ENCODE measurements around the gene KPNA1.

The KPNA1 gene

DNA sequence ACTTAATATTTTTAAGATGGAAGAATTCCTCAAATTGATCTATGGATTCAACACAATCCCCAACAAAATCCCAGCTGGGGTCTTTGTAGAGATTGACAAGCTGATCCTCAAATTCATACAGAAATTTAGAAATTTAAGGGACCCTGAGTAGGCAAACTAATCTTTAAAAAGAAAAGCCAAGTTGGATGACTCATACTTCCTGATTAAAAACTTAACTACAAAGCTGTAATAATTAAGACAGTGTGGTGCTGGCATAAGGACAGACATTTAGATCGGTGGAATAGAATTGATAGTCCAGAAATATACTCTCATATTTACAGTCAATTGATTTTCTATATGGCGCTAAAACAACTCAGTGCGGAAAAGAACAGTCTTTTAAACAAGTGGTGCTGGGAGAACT, 119.2 kb downstream of the KPNA1 start:
- WGBS, result 100% methylated on average over 2 of the region's 3 CpGs
- Histone ChIP-seq H3K36me3 (ENCODE audit: insufficient read depth, low read length) (peaks cover 13% of the 10 kb centered on the region), H3K9ac (ENCODE audit: low read depth, low read length) (no peak overlapping the region), H3K27me3 (ENCODE audit: insufficient read depth, low read length) (no peaks in the 10 kb centered on the region), H3K4me3 (ENCODE audit: low read length) (no peak overlapping the region), H3K9me3 (ENCODE audit: insufficient read depth, low read depth, low read length) (no peaks in the 10 kb centered on the region), H3K27ac (ENCODE audit: low read depth, low read length) (no peak overlapping the region), H3K4me1 (ENCODE audit: insufficient read depth, low read length) (no peaks in the 10 kb centered on the region)

DNA sequence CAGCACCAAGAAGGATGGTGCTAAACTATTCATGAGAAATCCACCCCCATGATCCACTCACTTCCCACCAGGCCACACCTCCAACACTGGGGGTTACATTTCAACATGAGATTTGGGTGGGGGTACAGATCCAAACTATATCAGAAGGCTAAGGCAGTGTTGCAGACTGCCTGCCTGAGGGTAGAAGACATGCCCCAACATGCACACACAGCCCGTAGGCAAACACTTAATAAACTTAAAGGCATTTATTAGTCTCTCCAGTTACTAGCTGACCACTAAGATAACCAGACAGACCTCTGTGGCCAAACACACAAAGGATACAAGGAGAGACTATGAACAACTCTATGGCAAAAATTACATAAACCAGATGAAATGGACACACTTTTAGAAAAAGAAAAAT, 120.6 kb downstream of the KPNA1 start:
- Histone ChIP-seq H3K9ac (ENCODE audit: low read depth, low read length) (0 out of 2 replicates have a peak overlapping the region, but pooled peaks have one; percentile 8), H3K9me3 (ENCODE audit: insufficient read depth, low read depth, low read length) (no peaks in the 10 kb centered on the region), H3K4me1 (ENCODE audit: insufficient read depth, low read length) (no peaks in the 10 kb centered on the region), H3K4me3 (ENCODE audit: low read length) (no peak overlapping the region), H3K27me3 (ENCODE audit: insufficient read depth, low read length) (no peaks in the 10 kb centered on the region), H3K27ac (ENCODE audit: low read depth, low read length) (no peak overlapping the region), H3K36me3 (ENCODE audit: insufficient read depth, low read length) (peaks cover 13% of the 10 kb centered on the region)
- WGBS, result 96% methylated on average over 1 of the region's 1 CpG

DNA sequence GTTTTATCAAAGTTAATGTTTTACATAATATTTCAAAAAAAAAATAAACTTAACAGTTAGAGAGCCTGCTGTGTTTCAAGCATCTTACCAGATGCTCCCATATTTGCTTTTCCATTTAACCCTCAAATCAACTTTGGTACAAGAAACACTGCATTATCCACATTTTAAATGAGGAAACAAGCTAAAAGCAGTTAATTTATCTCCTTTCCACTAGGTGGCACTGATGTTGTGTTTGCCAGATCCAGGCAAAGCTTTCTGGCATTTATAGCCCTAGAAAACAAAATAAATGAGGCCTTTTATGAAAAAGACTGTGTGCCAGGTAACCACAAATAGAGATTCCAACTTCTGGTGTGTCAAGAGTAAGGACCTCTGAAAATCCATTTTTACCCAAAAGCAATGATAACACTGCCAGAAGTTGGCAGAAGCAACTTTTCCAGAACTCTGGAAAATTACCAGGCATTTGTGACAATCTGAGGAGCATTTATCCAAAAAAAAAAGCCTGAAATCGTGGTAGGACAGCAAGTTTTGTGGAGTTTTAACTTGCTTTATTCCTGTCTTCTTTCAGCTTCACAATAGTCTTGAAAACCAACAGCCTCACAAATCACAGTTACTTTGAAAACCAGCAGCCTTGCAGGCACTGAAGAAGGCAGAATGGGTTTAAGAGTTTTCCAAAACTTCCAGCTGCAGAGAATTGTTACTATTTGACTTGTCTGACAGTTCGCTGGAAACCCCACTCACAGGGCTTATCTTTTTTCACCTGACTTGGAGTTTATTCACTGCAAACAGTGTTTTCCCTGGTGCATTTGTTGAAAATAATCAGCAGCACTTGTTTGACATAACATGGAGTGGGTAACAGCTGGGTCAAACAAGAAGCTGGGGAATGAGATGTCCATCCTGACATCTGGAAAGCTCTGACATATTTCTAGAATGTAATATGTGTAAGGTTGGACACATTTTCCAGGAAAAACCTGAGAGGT, 121.6 kb downstream of the KPNA1 start:
- no peaks in the 10 kb centered on the region for H3K4me1 ChIP-seq (ENCODE audit: insufficient read depth, low read length)
- no peak overlapping the region for H3K9ac ChIP-seq (ENCODE audit: low read depth, low read length)
- H3K9me3 ChIP-seq (ENCODE audit: insufficient read depth, low read depth, low read length), result no peaks in the 10 kb centered on the region
- WGBS, result 85% methylated on average over 2 of the region's 2 CpGs
- no peak overlapping the region for H3K4me3 ChIP-seq (ENCODE audit: low read length)
- H3K27me3 ChIP-seq (ENCODE audit: insufficient read depth, low read length), result no peaks in the 10 kb centered on the region
- H3K36me3 ChIP-seq (ENCODE audit: insufficient read depth, low read length), result peaks cover 13% of the 10 kb centered on the region
- peak overlapping the region; percentile 8; the same call in 1 of the 2 replicates for H3K27ac ChIP-seq (ENCODE audit: low read depth, low read length)

DNA sequence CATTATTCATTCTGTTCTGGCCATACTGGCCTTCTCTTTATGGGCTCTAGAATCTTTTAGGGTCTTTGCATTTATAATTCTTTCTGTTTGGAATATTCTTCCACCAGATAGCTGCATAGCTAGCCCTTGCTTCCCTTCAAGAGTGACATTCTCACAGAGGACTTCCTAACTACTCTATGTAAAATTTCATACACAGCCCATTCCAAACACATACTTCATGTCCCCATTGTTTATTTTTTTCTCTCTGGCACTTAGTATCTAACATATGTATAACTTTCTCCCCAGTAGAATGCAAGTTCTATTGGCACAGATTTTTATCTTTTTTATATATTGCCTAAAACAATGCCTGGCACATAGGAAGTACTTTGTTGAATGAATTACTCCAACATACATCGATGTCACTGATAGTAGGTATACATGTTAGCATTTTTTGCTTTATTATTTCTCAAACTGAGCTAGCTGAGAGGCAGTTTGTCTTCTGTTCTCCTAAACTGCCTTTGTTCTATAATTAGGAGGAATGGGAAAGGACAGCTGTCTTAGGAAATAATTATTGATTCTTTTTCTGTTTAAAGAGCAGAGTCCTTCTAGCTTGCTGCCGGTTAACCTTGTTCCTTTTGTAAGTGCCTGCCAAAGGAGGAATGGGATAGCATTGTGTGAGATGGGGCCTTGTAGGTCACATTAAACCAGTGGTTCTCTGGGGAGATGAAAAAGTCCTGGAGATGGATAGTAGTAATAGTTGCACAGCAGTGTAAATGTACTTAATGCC, 122.9 kb downstream of the KPNA1 start:
- Histone ChIP-seq H3K27ac (ENCODE audit: low read depth, low read length) (no peak overlapping the region), H3K4me3 (ENCODE audit: low read length) (no peak overlapping the region), H3K36me3 (ENCODE audit: insufficient read depth, low read length) (peaks cover 22% of the 10 kb centered on the region), H3K27me3 (ENCODE audit: insufficient read depth, low read length) (no peaks in the 10 kb centered on the region), H3K9me3 (ENCODE audit: insufficient read depth, low read depth, low read length) (no peaks in the 10 kb centered on the region), H3K9ac (ENCODE audit: low read depth, low read length) (no peak overlapping the region), H3K4me1 (ENCODE audit: insufficient read depth, low read length) (no peaks in the 10 kb centered on the region)
- 93% methylated on average over 1 of the region's 2 CpGs for WGBS

DNA sequence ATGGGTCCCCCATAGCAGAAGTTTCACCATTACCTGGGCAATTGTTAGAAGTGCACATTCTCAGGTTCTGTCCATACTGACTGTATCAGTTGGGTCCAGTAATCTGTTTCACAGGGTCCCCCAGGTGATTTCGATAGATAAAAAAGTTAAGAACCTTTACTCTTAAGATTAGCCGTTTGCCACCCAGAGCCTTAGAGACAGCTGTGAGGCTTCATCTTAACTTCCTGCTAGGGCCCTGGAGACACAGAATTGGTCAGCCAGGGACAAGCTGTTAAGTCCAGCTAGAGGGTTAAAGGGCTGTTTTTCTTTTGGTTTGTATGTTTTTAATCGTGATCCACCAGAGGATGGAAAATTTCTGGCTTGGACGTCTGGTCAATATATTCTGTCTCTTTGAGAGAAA, 124.1 kb downstream of the KPNA1 start:
- no peak overlapping the region for H3K9ac ChIP-seq (ENCODE audit: low read depth, low read length)
- H3K4me3 ChIP-seq (ENCODE audit: low read length), result no peak overlapping the region
- H3K27ac ChIP-seq (ENCODE audit: low read depth, low read length), result no peak overlapping the region
- H3K9me3 ChIP-seq (ENCODE audit: insufficient read depth, low read depth, low read length), result no peaks in the 10 kb centered on the region
- H3K36me3 ChIP-seq (ENCODE audit: insufficient read depth, low read length), result peaks cover 30% of the 10 kb centered on the region
- 92% methylated on average over 4 of the region's 4 CpGs for WGBS
- H3K4me1 ChIP-seq (ENCODE audit: insufficient read depth, low read length), result peaks cover 2% of the 10 kb centered on the region; the same call in 1 of the 2 replicates
- H3K27me3 ChIP-seq (ENCODE audit: insufficient read depth, low read length), result no peaks in the 10 kb centered on the region

DNA sequence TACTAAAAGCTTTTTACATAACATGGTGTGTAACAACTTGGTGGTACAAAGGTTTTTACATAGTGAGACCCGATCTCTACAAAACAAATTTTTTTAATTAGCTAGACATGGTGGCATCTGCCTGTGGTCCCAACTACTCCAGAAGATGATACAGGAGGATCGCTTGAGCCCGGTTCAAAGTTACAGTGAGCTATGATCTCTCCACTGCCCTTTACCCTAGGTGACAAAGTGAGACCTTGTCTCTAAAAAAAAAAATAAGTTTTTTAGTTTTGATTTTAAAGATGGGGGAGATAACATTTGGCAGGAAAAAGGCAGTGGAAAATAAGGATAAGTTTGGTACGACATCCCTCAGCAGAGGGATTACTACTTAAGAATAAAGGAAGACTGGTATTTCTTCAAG, 124.8 kb downstream of the KPNA1 start:
- Histone ChIP-seq H3K4me1 (ENCODE audit: insufficient read depth, low read length) (peaks cover 5% of the 10 kb centered on the region; the same call in 1 of the 2 replicates), H3K27ac (ENCODE audit: low read depth, low read length) (no peak overlapping the region), H3K4me3 (ENCODE audit: low read length) (no peak overlapping the region), H3K9ac (ENCODE audit: low read depth, low read length) (no peak overlapping the region), H3K9me3 (ENCODE audit: insufficient read depth, low read depth, low read length) (no peaks in the 10 kb centered on the region), H3K27me3 (ENCODE audit: insufficient read depth, low read length) (no peaks in the 10 kb centered on the region), H3K36me3 (ENCODE audit: insufficient read depth, low read length) (peaks cover 34% of the 10 kb centered on the region)
- 98% methylated on average over 4 of the region's 4 CpGs for WGBS

DNA sequence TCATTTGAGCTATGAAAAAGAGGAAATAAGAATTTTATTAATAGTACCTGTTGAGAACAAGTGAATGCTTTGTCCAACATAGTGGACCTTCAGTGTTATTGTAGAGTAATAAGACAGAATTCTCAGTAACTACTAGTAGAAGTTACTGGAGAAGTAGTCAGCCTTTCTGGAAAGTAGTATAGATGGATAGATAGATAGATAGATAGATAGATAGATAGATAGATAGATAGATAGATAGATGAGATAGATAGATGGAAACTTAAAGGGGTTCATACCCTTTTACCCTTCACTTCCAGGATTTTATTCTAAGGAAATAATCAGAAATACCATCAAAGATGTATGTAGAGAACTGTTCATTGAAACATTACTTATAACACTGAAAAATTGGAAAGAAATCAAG, 125.5 kb downstream of the KPNA1 start:
- H3K27me3 ChIP-seq (ENCODE audit: insufficient read depth, low read length), result no peaks in the 10 kb centered on the region
- no peak overlapping the region for H3K27ac ChIP-seq (ENCODE audit: low read depth, low read length)
- H3K4me1 ChIP-seq (ENCODE audit: insufficient read depth, low read length), result peaks cover 5% of the 10 kb centered on the region; the same call in 1 of the 2 replicates
- H3K9ac ChIP-seq (ENCODE audit: low read depth, low read length), result no peak overlapping the region
- H3K9me3 ChIP-seq (ENCODE audit: insufficient read depth, low read depth, low read length), result no peaks in the 10 kb centered on the region
- H3K36me3 ChIP-seq (ENCODE audit: insufficient read depth, low read length), result peaks cover 30% of the 10 kb centered on the region
- H3K4me3 ChIP-seq (ENCODE audit: low read length), result no peak overlapping the region

DNA sequence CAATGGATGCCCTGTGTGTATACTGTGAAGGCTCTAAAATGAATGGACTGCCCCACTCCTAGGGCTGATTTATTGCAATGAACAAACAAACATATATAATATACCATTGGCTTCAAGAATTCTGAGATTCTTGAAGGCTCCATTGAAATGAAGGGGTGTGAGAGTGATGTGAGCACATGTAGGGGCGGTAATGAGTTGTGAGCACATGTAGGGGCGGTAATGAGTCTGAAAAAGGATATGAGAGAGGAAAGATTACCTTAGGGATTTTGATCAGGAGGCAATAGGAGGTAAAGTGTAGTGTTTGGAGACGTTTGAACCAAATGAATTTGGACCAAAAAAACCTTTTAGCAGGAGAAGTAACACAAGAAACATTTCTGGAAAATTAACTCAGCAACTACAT, 127.0 kb downstream of the KPNA1 start:
- Histone ChIP-seq H3K27ac (ENCODE audit: low read depth, low read length) (no peak overlapping the region), H3K4me1 (ENCODE audit: insufficient read depth, low read length) (peaks cover 12% of the 10 kb centered on the region), H3K36me3 (ENCODE audit: insufficient read depth, low read length) (peaks cover 21% of the 10 kb centered on the region; the same call in 1 of the 2 replicates), H3K27me3 (ENCODE audit: insufficient read depth, low read length) (no peaks in the 10 kb centered on the region), H3K9ac (ENCODE audit: low read depth, low read length) (no peak overlapping the region), H3K9me3 (ENCODE audit: insufficient read depth, low read depth, low read length) (no peaks in the 10 kb centered on the region), H3K4me3 (ENCODE audit: low read length) (no peak overlapping the region)
- 86% methylated on average over 3 of the region's 3 CpGs for WGBS

DNA sequence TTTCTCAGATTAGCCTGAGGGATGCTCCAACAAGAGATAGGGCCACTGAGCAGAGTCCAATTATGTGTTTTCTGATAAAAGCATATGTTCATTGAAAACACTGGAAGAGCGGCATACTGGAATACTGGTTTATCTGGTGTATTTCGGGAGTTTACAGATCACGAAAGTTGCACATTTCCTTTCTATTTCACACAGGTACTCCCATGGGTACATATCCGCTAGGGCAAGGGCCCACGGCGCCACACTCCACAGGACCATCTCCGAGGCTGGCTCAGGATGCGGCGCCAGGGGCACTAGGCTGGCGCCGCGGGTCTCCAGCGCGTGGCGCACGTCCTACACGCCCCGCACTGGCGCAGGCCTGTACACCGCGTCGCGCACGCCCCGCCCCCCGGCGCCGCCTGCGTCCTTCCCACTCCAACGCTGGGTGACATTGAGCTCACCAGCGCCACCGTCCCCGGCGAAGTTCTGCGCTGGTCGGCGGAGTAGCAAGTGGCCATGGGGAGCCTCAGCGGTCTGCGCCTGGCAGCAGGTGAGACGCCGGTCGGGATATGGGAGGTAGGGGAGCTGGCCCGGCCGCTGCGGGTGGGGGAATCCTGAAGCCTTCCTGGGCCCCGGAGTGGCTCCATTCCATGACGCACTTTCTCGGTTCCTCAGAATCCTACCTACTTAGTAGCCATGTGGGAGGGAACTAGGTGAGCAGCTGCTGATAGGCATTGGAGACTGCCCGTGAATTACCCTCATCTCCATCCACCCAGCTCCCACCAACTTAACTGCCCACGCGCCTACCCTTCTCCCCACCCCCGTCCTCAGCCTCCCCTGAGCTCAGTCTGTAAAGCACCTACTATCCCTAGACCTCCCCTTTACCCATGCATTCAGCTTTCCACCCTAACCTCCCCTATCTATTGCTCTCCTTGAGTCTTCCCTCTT, 130.7 kb downstream of the KPNA1 start, which contains the start of gene FAM162A:
TSS of gene FAM162A (plus strand) at position 412 of the 927 bp plus-strand sequence. CDS start at position 496, 84 bp downstream.
- H3K9ac ChIP-seq (ENCODE audit: low read depth, low read length), result peak within 1 kb of the TSS; percentile 90
- no peaks in the 10 kb centered on the region for H3K9me3 ChIP-seq (ENCODE audit: insufficient read depth, low read depth, low read length)
- H3K27ac ChIP-seq (ENCODE audit: low read depth, low read length), result peak within 1 kb of the TSS; percentile 83
- H3K36me3 ChIP-seq (ENCODE audit: insufficient read depth, low read length), result peaks cover 39% of the 10 kb centered on the region
- H3K4me1 ChIP-seq (ENCODE audit: insufficient read depth, low read length), result peaks cover 15% of the 10 kb centered on the region
- peak within 1 kb of the TSS; percentile 72 for H3K4me3 ChIP-seq (ENCODE audit: low read length)
- WGBS, result 3% methylated on average over 49 of the region's 52 CpGs
- H3K27me3 ChIP-seq (ENCODE audit: insufficient read depth, low read length), result no peaks in the 10 kb centered on the region

DNA sequence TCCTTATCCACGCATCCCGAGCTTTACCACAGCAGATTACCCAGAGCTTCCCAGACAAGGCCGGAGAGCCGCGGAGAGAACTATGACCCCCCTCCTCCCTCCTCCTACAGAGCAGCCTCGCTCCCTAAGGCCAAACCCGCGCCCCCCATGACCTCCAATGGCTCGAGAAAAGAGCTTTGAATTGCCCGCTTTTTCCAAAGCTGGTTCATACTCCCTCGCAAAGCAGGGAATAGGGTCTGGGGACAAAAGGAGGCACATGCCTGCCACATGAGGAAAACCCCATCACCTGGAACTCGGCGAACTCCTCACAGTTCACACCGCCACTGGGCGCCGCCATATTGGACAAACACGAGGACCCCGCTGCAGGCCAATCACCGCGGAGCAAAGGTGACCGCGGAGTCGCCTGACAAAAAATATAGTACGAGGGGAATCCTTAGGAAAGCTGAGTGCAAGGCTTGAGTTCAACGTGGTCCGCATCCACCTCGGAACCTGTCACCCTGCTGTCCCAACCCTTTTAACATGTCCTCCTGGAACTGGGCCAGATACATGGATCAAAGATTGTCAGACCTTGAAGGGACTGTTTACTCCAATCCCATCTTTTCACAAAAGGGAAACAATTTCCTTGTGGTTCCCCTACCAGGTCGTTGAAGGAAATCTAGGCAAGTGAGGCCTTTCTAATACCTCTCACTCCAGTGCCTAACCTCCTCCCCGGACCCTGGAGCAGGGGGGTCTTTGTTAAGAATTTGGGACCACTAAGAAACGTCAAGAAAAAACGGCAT, 131.7 kb downstream of the KPNA1 start, which contains the start of gene MIX23:
TSS of gene MIX23 (minus strand) at position 344 of the 779 bp plus-strand sequence. CDS start at position 337, 7 bp downstream.
- peak within 1 kb of the TSS; percentile 72 for H3K4me3 ChIP-seq (ENCODE audit: low read length)
- no peaks in the 10 kb centered on the region for H3K27me3 ChIP-seq (ENCODE audit: insufficient read depth, low read length)
- H3K4me1 ChIP-seq (ENCODE audit: insufficient read depth, low read length), result peaks cover 15% of the 10 kb centered on the region
- peak within 1 kb of the TSS; percentile 90 for H3K9ac ChIP-seq (ENCODE audit: low read depth, low read length)
- H3K36me3 ChIP-seq (ENCODE audit: insufficient read depth, low read length), result peaks cover 47% of the 10 kb centered on the region
- no peaks in the 10 kb centered on the region for H3K9me3 ChIP-seq (ENCODE audit: insufficient read depth, low read depth, low read length)
- WGBS, result 2% methylated on average over 31 of the region's 31 CpGs
- peak within 1 kb of the TSS; percentile 83 for H3K27ac ChIP-seq (ENCODE audit: low read depth, low read length)

Measured in HUES64 (cell line).